Tibial nerve (tissue), 3 donors: ENCODE data around the gene KDM5B.

Source experiments
- POLR2A ChIP-seq, 2 donors: fragments of 450-650 bp; IDR thresholded peaks; one replicate each; pipeline ENCODE4 v1.6.1; 2017; ENCODE audit warnings: antibody characterized with exemption in 2 of 2, mild to moderate bottlenecking in 2 of 2, moderate library complexity in 2 of 2
- TF ChIP-seq, protein P1 (sequence below), 5 experiments: fragments of 200-600 bp in 3 of 5; fragments of 450-650 bp in 2 of 5; sonication (generic) in 3 of 5; IDR thresholded peaks; one replicate each; pipeline ENCODE4 v1.5.1; 2016 to 2019; ENCODE audit warnings: antibody characterized with exemption in 5 of 5, mild to moderate bottlenecking in 3 of 5, moderate library complexity in 2 of 5

DNA sequence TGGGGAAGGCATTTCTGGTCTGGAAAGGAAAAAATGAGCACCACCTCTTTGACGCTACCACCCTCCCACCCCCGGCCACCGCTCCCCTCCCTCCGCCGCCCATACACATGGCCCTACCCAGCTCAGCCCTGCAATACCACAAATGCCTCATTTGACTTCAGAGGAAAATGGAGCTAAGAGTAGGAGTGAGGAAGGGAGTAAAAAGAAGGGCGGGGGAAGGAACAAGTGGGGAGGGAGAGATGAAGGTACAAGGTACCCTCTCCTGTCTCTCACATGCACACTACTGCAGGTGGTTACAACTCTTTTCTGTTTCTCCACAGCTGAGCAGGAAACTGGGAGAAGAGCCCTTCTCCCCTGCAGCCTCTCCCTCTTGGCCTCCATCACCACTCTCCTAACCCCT is 105.0 kb downstream of the KDM5B start:
- no peak for TF ChIP-seq POLR2A (IDR thresholded peaks at IDR 0.05)
- TF ChIP-seq, protein P1, sequence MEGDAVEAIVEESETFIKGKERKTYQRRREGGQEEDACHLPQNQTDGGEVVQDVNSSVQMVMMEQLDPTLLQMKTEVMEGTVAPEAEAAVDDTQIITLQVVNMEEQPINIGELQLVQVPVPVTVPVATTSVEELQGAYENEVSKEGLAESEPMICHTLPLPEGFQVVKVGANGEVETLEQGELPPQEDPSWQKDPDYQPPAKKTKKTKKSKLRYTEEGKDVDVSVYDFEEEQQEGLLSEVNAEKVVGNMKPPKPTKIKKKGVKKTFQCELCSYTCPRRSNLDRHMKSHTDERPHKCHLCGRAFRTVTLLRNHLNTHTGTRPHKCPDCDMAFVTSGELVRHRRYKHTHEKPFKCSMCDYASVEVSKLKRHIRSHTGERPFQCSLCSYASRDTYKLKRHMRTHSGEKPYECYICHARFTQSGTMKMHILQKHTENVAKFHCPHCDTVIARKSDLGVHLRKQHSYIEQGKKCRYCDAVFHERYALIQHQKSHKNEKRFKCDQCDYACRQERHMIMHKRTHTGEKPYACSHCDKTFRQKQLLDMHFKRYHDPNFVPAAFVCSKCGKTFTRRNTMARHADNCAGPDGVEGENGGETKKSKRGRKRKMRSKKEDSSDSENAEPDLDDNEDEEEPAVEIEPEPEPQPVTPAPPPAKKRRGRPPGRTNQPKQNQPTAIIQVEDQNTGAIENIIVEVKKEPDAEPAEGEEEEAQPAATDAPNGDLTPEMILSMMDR (IDR thresholded peaks at IDR 0.05) = no peak
